Thoracic aorta (tissue), 2 donors: ENCODE results near the gene FZD2. TPM values are rescaled to one million over a fixed set of nuclear protein-coding genes. Genes with fewer than 3 reads are reported as not detected.
"Not testable (repeated sequence)": the region's sequence is repeated elsewhere in the genome, so short reads cannot be mapped to it uniquely, and the experiment has no call there.

Source experiments
- ATAC-seq: fragments of 150-250 bp; one replicate; pipeline ENCODE4 v1.8.0; 2017; ENCODE audit warnings: low read depth; ENCODE audit not compliant: insufficient number of reproducible peaks, low FRiP score
- DNase-seq: peaks from one replicate; pipeline ENCODE4 v3.0.0-alpha.2; 2020; ENCODE audit warnings: low spot score
- H3K27ac ChIP-seq, 2 donors: fragments of 200-600 bp; sonication (generic); 1 replicate in 1 of 2; 2 replicates in 1 of 2; pipeline ENCODE4 v1.5.1; 2016; ENCODE audit warnings: mild to moderate bottlenecking in 2 of 2, moderate library complexity in 2 of 2
- H3K27me3 ChIP-seq: fragments of 200-600 bp; sonication (generic); replicated peaks from 2 replicates; pipeline ENCODE4 v1.6.0; 2016; ENCODE audit warnings: mild to moderate bottlenecking; ENCODE audit not compliant: insufficient read depth
- H3K36me3 ChIP-seq: fragments of 200-600 bp; sonication (generic); one replicate; pipeline ENCODE4 v1.5.1; 2016
- H3K4me1 ChIP-seq, 2 donors: fragments of 200-600 bp; sonication (generic); 1 replicate in 1 of 2; 2 replicates in 1 of 2; pipeline versions ENCODE4 v1.5.1 to v1.6.0; 2016; ENCODE audit warnings: low read depth in 2 of 2, mild to moderate bottlenecking in 1 of 2; ENCODE audit not compliant: control insufficient read depth in 1 of 2
- H3K4me3 ChIP-seq: fragments of 200-600 bp; sonication (generic); 2 replicates; pipeline ENCODE4 v1.5.1; 2016; ENCODE audit warnings: mild to moderate bottlenecking
- H3K9me3 ChIP-seq: fragments of 200-600 bp; sonication (generic); 2 replicates; pipeline ENCODE4 v1.5.1; 2016
- CTCF ChIP-seq: fragments of 200-600 bp; sonication (generic); IDR thresholded peaks from one replicate; pipeline ENCODE4 v1.5.1; 2019; ENCODE audit warnings: antibody characterized with exemption
- total RNA-seq, 2 donors: library from RNA; depleted of rRNA; stranded (reverse); fragments of >200 nt; gene quantifications; one replicate each; pipeline versions ENCODE4 v1.1.0 to v1.2.3, GENCODE V29; 2016

FZD2 gene
- total RNA-seq, 2 donors from 2014 or later, result 12.6 to 24.2 TPM

- Histone ChIP-seq H3K4me1 (peaks cover 4 to 14% of the 10 kb centered on the region in 2 donors), H3K27ac (peak overlapping the region in 1 of 2 donors; percentile 41), H3K27me3 (no peaks in the 10 kb centered on the region), H3K36me3 (no peaks in the 10 kb centered on the region), H3K9me3 (no peaks in the 10 kb centered on the region), H3K4me3 (no peak overlapping the region)
- ATAC-seq (no peak), DNase-seq (no peak)
- no peak for TF ChIP-seq CTCF
These were observed 21.0 kb upstream of the FZD2 start for GRCh38 chr17:44536090-44536953.

GRCh38 chr17:44537922-44538321, 19.4 kb upstream of the FZD2 start:
- not testable (repeated sequence) for H3K27me3 ChIP-seq, H3K4me3 ChIP-seq, H3K36me3 ChIP-seq, H3K9me3 ChIP-seq, DNase-seq, ATAC-seq, H3K27ac ChIP-seq
- peaks cover 4 to 16% of the 10 kb centered on the region in 2 donors for H3K4me1 ChIP-seq

- H3K27ac ChIP-seq, result no peak overlapping the region
- no peaks in the 10 kb centered on the region for H3K9me3 ChIP-seq
- no peak for DNase-seq
- no peak overlapping the region for H3K4me3 ChIP-seq
- H3K36me3 ChIP-seq, result no peaks in the 10 kb centered on the region
- no peak for ATAC-seq
- no peak for TF ChIP-seq CTCF
- H3K27me3 ChIP-seq, result no peaks in the 10 kb centered on the region
- H3K4me1 ChIP-seq, result peaks cover 0 to 15% of the 10 kb centered on the region in 2 donors
These were observed 17.6 kb upstream of the FZD2 start for GRCh38 chr17:44539673-44540072.

GRCh38 chr17:44540246-44541084, 16.8 kb upstream of the FZD2 start:
- Histone ChIP-seq H3K36me3 (no peaks in the 10 kb centered on the region), H3K9me3 (no peaks in the 10 kb centered on the region), H3K4me3 (no peak overlapping the region), H3K4me1 (peaks cover 0 to 15% of the 10 kb centered on the region in 2 donors), H3K27me3 (no peaks in the 10 kb centered on the region), H3K27ac (no peak overlapping the region)
- no peak for DNase-seq
- no peak for TF ChIP-seq CTCF
- no peak for ATAC-seq

- H3K4me3 ChIP-seq, result no peak overlapping the region
- H3K4me1 ChIP-seq, result peaks cover 3 to 20% of the 10 kb centered on the region in 2 donors
- H3K27ac ChIP-seq, result no peak overlapping the region
- H3K36me3 ChIP-seq, result no peaks in the 10 kb centered on the region
- H3K27me3 ChIP-seq, result no peaks in the 10 kb centered on the region
- TF ChIP-seq CTCF, result no peak
- ATAC-seq (no peak), DNase-seq (no peak)
- H3K9me3 ChIP-seq, result no peaks in the 10 kb centered on the region
These were observed 15.3 kb upstream of the FZD2 start for GRCh38 chr17:44541884-44542581.
